Glutamatergic neuron (in vitro differentiated cells): ENCODE measurements around the gene TBC1D8. TPM values are rescaled to one million over a fixed set of nuclear protein-coding genes. Genes with fewer than 3 reads are reported as not detected.
A peak's percentile ranks its signal among the peaks of the same experiment; 100 is the strongest.

Experiments used
- DNase-seq: peaks from one replicate; pipeline ENCODE4 v3.0.0; 2022
- H3K27ac Mint-ChIP-seq: one replicate; pipeline ENCODE4 v1.8.0; 2020; ENCODE audit warnings: mild to moderate bottlenecking, mixed read lengths, inconsistent platforms; ENCODE audit not compliant: unreplicated experiment
- H3K27me3 Mint-ChIP-seq: one replicate; pipeline ENCODE4 v1.8.0; 2020; ENCODE audit warnings: mild to moderate bottlenecking, moderate library complexity, mixed read lengths, inconsistent platforms; ENCODE audit not compliant: unreplicated experiment
- H3K36me3 Mint-ChIP-seq: one replicate; pipeline ENCODE4 v1.8.0; 2020; ENCODE audit warnings: mild to moderate bottlenecking, mixed read lengths, inconsistent platforms; ENCODE audit not compliant: unreplicated experiment
- H3K4me1 Mint-ChIP-seq: one replicate; pipeline ENCODE4 v1.8.0; 2020; ENCODE audit warnings: mild to moderate bottlenecking, low read depth, mixed read lengths, inconsistent platforms; ENCODE audit not compliant: unreplicated experiment
- H3K4me3 Mint-ChIP-seq: one replicate; pipeline ENCODE4 v1.8.0; 2020; ENCODE audit warnings: mild to moderate bottlenecking, mixed read lengths, inconsistent platforms; ENCODE audit not compliant: unreplicated experiment
- H3K9me3 Mint-ChIP-seq: one replicate; pipeline ENCODE4 v1.8.0; 2020; ENCODE audit warnings: mild to moderate bottlenecking, moderate library complexity, mixed read lengths, inconsistent platforms; ENCODE audit not compliant: unreplicated experiment
- total RNA-seq: library from RNA; stranded (reverse); fragmentation: NEBNext Ultra II Directional; extraction: Animal tissue kit (Norgen Biotek cat#: 25700); gene quantifications from one replicate; pipeline ENCODE4 v1.2.1, GENCODE V29; 2021; ENCODE audit not compliant: unreplicated experiment
- TF ChIP-seq, protein P1 (sequence below): fragments of 200-600 bp; sonication (generic); IDR thresholded peaks from one replicate; pipeline ENCODE4 v1.5.0; 2021; ENCODE audit not compliant: partially characterized antibody, unreplicated experiment

Gene TBC1D8
- total RNA-seq, 1 donor from 2014 or later: 14.6 TPM

DNA sequence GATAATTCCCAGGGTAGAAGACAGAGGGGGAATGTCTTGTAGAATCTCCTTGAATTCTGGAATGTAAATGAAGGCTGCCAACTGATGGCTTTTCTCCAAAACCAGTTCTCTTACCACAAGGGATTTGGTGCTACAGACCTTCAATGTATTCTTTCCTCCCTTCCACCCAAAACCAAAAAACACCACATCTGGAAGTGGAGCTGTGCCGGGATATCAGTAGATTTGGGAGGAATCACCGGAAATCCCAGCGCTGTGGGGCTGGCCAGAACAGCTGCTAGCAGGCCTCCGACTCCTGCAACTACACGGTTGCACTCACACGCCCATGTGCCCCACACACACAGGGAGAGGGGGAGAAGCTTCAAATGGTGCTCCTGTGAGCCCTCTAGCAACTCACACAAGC is 103.4 kb downstream of the TBC1D8 start:
- Mint-ChIP-seq H3K4me3 (no peak overlapping the region), H3K4me1 (peaks cover 5% of the 10 kb centered on the region), H3K27me3 (peaks cover 4% of the 10 kb centered on the region), H3K36me3 (no peaks in the 10 kb centered on the region), H3K9me3 (no peaks in the 10 kb centered on the region), H3K27ac (no peak overlapping the region)
- no peak for DNase-seq
- TF ChIP-seq, protein P1, sequence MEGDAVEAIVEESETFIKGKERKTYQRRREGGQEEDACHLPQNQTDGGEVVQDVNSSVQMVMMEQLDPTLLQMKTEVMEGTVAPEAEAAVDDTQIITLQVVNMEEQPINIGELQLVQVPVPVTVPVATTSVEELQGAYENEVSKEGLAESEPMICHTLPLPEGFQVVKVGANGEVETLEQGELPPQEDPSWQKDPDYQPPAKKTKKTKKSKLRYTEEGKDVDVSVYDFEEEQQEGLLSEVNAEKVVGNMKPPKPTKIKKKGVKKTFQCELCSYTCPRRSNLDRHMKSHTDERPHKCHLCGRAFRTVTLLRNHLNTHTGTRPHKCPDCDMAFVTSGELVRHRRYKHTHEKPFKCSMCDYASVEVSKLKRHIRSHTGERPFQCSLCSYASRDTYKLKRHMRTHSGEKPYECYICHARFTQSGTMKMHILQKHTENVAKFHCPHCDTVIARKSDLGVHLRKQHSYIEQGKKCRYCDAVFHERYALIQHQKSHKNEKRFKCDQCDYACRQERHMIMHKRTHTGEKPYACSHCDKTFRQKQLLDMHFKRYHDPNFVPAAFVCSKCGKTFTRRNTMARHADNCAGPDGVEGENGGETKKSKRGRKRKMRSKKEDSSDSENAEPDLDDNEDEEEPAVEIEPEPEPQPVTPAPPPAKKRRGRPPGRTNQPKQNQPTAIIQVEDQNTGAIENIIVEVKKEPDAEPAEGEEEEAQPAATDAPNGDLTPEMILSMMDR: no peak

DNA sequence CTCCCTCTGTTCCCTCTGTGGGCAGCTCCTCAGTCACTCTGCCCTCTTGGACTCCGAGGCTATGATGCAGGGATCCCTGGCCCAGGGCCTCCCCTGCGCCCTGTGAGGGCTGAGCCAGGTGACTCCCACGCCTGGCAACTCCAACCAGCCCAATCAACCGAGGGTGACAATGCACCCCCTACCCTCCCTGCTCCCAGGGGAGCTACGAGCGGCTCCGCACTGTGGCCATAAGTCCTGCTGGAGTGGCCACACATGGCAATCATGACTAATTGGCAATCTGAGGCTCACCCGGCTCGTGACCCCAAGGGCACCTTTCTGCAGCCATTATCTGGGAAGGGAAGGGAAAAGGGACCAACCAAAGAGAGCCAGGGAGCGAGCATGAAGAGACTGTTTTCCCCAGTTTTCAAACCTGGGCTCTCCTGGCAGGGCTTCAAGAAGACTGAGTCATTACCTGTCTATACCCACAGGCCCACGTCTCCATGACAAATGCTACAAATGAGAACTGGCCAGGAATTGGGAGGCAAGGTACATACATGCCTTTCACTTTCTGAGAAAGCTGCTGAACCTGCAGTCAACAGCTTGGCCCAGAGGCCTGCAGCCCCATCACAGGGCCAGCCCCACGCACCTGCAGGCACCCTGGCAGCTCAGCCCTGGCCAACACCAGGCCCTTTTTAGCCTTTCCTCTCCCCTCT is 104.0 kb downstream of the TBC1D8 start:
- no peak for DNase-seq
- Mint-ChIP-seq H3K27ac (no peak overlapping the region), H3K4me1 (peaks cover 5% of the 10 kb centered on the region), H3K27me3 (peaks cover 4% of the 10 kb centered on the region), H3K4me3 (peak overlapping the region; percentile 61), H3K36me3 (no peaks in the 10 kb centered on the region), H3K9me3 (no peaks in the 10 kb centered on the region)
- TF ChIP-seq, protein P1: no peak

DNA sequence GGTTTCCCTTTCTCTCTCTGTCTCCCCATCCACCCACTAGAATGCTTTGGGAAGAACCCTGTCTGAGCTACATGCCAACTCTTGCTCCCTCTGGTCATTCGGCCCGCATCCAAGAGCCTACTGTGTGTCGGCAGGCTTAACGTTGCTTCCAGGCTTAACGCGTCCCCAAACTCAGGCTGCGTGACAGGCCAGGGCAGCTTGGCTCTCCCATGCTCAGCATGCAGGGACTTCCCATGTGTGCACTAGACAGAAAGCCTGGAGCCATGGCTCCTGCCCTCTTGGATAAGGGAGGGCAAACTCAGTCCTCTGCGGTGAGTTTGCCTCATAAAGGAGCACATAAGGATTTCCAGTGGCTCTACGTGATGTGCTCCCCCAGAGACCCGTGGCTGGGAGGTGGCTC is 105.9 kb downstream of the TBC1D8 start:
- Mint-ChIP-seq H3K4me1 (peaks cover 5% of the 10 kb centered on the region), H3K4me3 (no peak overlapping the region), H3K27me3 (peaks cover 4% of the 10 kb centered on the region), H3K9me3 (no peaks in the 10 kb centered on the region), H3K27ac (no peak overlapping the region), H3K36me3 (no peaks in the 10 kb centered on the region)
- DNase-seq: no peak
- TF ChIP-seq, protein P1: no peak

DNA sequence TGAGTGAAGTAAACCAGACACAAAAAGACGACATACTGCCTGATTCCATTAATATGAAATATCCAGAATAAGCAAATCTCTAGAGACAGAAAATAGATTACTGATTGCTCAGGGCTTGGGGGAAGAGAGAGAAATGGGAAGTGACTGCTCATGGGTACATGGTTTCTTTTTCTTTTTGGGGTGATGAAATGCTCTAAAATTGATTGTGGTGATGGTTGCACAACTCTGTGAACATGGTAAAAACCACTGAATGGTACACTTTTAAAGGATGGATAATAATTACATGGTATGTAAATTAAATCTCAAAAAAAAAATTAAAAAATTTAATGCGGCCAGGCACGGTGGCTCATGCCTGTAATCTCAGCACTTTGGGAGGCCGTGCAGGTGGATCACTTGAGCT is 109.8 kb downstream of the TBC1D8 start:
- H3K4me1 Mint-ChIP-seq: no peaks in the 10 kb centered on the region
- no peak overlapping the region for H3K27ac Mint-ChIP-seq
- H3K9me3 Mint-ChIP-seq: no peaks in the 10 kb centered on the region
- DNase-seq: no peak
- TF ChIP-seq, protein P1: no peak
- H3K27me3 Mint-ChIP-seq: no peaks in the 10 kb centered on the region
- no peak overlapping the region for H3K4me3 Mint-ChIP-seq
- no peaks in the 10 kb centered on the region for H3K36me3 Mint-ChIP-seq

DNA sequence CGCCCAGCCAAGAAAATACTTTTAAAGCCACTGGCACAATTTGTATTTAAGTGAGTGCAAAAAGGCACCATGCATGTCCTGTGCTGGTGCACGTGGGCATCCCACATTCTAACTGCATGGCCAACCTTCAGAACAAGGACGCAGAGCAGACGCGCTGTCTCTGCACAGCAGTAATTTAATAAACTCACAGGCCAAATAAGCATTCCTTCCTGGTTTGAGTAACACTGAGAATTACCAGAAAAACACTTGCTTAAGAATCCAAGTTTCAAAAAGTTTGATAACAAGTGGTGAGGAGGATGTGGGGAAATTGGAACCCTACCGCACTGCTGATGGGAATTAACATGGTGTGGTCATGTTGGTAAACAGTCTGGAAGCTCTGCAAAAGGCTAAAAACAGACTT is 110.4 kb downstream of the TBC1D8 start:
- H3K4me1 Mint-ChIP-seq: no peaks in the 10 kb centered on the region
- no peak overlapping the region for H3K27ac Mint-ChIP-seq
- no peak overlapping the region for H3K4me3 Mint-ChIP-seq
- H3K27me3 Mint-ChIP-seq: no peaks in the 10 kb centered on the region
- TF ChIP-seq, protein P1: no peak
- H3K36me3 Mint-ChIP-seq: no peaks in the 10 kb centered on the region
- DNase-seq: no peak
- H3K9me3 Mint-ChIP-seq: no peaks in the 10 kb centered on the region
